ENCODE results near the gene CNGA1.

CNGA1 gene

DNA sequence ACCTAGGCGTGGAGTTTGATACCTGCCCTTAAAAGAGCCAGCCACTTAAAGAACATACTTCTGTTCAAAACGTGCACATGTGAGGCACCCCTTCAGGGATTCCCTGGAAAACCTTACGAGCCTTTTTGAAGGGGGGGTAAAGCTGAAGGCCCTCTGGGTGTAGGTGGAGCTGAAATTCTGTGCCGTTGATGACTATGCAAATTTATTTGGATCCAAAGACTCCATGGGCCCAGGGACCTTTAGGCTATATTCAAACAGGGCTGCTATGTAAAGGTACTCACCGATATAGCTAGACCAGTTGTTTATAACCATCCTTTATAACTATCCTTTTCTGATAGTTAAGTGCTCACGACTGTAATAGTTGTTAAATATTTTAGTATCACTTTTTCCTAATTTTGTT is 61.8 kb downstream of the CNGA1 start:
- ATAC-seq (ENCODE audit: low read depth) (no peak), DNase-seq (ENCODE audit: low spot score) (no peak)
- Histone ChIP-seq H3K9me3 (ENCODE audit: severe bottlenecking) (no peaks in the 10 kb centered on the region), H3K4me1 (ENCODE audit: insufficient read depth, poor library complexity, severe bottlenecking) (no peaks in the 10 kb centered on the region), H3K27me3 (ENCODE audit: insufficient read depth, poor library complexity, severe bottlenecking) (no peaks in the 10 kb centered on the region), H3K27ac (ENCODE audit: poor library complexity, severe bottlenecking) (no peak overlapping the region), H3K36me3 (ENCODE audit: low read depth) (no peaks in the 10 kb centered on the region), H3K4me3 (ENCODE audit: severe bottlenecking) (no peak overlapping the region)
- TF ChIP-seq, protein P1, sequence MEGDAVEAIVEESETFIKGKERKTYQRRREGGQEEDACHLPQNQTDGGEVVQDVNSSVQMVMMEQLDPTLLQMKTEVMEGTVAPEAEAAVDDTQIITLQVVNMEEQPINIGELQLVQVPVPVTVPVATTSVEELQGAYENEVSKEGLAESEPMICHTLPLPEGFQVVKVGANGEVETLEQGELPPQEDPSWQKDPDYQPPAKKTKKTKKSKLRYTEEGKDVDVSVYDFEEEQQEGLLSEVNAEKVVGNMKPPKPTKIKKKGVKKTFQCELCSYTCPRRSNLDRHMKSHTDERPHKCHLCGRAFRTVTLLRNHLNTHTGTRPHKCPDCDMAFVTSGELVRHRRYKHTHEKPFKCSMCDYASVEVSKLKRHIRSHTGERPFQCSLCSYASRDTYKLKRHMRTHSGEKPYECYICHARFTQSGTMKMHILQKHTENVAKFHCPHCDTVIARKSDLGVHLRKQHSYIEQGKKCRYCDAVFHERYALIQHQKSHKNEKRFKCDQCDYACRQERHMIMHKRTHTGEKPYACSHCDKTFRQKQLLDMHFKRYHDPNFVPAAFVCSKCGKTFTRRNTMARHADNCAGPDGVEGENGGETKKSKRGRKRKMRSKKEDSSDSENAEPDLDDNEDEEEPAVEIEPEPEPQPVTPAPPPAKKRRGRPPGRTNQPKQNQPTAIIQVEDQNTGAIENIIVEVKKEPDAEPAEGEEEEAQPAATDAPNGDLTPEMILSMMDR (IDR thresholded peaks at IDR 0.05; ENCODE audit: poor library complexity, severe bottlenecking): no peak

DNA sequence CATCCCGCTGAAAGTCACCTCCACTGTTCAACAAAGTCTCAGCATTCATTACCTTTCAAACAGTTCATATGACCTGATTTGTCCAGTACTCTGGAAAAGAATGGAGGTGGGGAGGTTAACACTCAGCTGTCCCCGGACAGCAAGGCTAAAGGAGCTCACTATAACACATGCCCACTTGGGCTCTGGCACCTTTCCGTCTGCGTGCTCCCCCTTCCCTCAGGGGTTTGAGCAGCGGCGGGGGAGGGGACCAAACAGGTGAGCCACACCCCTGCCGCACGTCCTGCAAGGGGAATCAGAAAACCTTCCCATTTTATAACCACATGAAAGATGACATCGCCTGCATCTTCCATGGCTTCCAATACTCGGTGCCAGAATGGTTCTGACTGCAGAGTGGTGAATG is 62.2 kb downstream of the CNGA1 start:
- no peak overlapping the region for H3K27ac ChIP-seq (ENCODE audit: poor library complexity, severe bottlenecking)
- no peaks in the 10 kb centered on the region for H3K36me3 ChIP-seq (ENCODE audit: low read depth)
- DNase-seq (ENCODE audit: low spot score) (no peak), ATAC-seq (ENCODE audit: low read depth) (no peak)
- H3K27me3 ChIP-seq (ENCODE audit: insufficient read depth, poor library complexity, severe bottlenecking): no peaks in the 10 kb centered on the region
- H3K4me3 ChIP-seq (ENCODE audit: severe bottlenecking): no peak overlapping the region
- H3K4me1 ChIP-seq (ENCODE audit: insufficient read depth, poor library complexity, severe bottlenecking): no peaks in the 10 kb centered on the region
- TF ChIP-seq, protein P1 (IDR thresholded peaks at IDR 0.05; ENCODE audit: poor library complexity, severe bottlenecking): no peak
- H3K9me3 ChIP-seq (ENCODE audit: severe bottlenecking): no peaks in the 10 kb centered on the region

DNA sequence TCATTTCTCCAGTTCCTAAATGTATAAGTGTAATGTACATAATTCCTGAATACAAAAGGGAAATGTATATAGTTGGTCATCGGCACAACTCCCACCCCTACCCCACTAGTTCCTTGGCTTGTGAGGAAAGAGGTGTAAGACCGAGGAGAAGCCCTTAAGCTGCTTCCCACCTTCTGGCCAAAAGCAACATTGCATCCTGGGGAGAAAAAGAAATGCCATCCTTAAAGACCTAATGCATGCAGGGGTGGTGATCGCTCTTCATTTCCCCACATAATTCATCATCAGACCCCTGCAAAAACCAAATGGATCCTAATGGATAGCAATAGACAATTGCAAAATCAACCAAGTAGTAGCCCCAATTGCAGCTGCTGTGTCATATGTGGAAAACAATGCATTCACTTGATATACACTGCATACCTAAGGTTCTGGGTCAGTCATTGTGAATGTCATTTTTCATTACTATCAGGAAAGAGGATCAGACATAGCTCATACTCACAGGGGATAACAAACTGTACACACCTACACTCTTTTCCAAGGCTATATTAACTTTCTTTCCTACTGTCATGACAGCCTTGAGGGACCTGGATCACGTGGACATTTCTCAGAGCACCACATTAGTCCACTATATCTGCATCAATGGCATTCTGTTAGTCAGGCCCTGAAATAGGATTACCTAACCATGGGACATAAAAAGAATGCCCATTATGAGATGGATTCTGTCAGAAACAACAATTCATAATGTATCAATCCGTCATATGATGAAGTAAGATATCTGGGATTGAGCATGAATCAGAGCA is 70.4 kb downstream of the CNGA1 start:
- no peaks in the 10 kb centered on the region for H3K27me3 ChIP-seq (ENCODE audit: insufficient read depth, poor library complexity, severe bottlenecking)
- H3K36me3 ChIP-seq (ENCODE audit: low read depth): no peaks in the 10 kb centered on the region
- no peak overlapping the region for H3K27ac ChIP-seq (ENCODE audit: poor library complexity, severe bottlenecking)
- H3K9me3 ChIP-seq (ENCODE audit: severe bottlenecking): no peaks in the 10 kb centered on the region
- H3K4me1 ChIP-seq (ENCODE audit: insufficient read depth, poor library complexity, severe bottlenecking): no peaks in the 10 kb centered on the region
- H3K4me3 ChIP-seq (ENCODE audit: severe bottlenecking): no peak overlapping the region
- TF ChIP-seq, protein P1 (IDR thresholded peaks at IDR 0.05; ENCODE audit: poor library complexity, severe bottlenecking): no peak
- no peak for DNase-seq (ENCODE audit: low spot score)
- ATAC-seq (ENCODE audit: low read depth): no peak

DNA sequence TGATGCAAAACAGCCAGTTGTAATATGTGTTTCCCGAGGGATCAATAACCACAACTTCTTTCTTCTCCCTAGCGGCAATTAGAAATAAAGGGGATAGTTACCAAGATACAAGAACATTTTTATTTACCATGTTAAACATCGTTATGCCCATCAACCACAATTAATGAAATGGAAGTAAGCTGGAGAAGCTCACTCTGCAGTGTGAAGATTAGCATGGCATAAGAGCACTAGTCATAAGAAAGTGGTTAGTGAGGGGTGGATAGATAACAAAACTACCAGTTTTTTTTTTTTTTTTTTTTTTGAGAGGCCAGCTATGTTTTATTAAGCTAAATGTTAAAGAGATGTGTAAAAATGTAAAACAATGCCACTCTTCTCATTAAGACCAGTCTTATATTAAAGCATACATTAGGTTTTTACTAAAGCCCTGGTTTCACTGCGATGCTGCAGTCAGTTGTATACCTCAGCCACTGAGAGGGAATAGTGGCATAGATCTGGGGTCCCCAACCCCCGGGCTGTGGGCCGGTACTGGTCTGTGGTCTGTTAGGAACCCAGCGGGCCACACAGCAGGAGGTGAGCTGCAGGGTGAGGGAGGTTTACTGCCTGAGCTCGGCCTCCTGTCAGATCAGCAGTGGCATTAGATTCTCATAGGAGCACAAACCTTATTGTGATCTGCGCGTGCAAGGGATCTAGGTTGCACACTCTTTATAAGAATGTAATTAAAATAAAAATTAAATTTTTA is 74.2 kb downstream of the CNGA1 start:
- DNase-seq (ENCODE audit: low spot score) (no peak), ATAC-seq (ENCODE audit: low read depth) (no peak)
- Histone ChIP-seq H3K4me3 (ENCODE audit: severe bottlenecking) (no peak overlapping the region), H3K27ac (ENCODE audit: poor library complexity, severe bottlenecking) (no peak overlapping the region), H3K4me1 (ENCODE audit: insufficient read depth, poor library complexity, severe bottlenecking) (no peaks in the 10 kb centered on the region), H3K36me3 (ENCODE audit: low read depth) (no peaks in the 10 kb centered on the region), H3K9me3 (ENCODE audit: severe bottlenecking) (no peaks in the 10 kb centered on the region), H3K27me3 (ENCODE audit: insufficient read depth, poor library complexity, severe bottlenecking) (no peaks in the 10 kb centered on the region)
- TF ChIP-seq, protein P1 (IDR thresholded peaks at IDR 0.05; ENCODE audit: poor library complexity, severe bottlenecking): no peak

DNA sequence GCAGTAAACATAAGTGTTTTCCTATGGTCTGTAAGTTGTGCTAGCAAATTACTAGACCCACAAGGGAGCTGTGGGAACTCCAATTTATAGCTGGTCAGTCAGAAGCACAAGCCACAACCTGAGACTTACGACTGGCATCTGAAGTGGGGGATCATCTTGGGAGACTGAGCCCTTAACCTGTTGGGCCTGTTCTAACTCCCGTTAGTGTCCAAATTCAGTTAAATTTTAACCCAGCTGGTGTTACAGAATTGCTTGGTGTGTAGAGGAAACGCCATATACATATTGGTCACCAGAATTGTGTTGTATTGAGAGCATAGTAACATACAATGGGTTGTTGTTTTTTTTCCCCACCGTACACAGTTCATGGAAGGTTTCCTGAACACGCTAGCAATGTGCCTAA is 77.0 kb downstream of the CNGA1 start:
- Histone ChIP-seq H3K36me3 (ENCODE audit: low read depth) (no peaks in the 10 kb centered on the region), H3K9me3 (ENCODE audit: severe bottlenecking) (no peaks in the 10 kb centered on the region), H3K4me1 (ENCODE audit: insufficient read depth, poor library complexity, severe bottlenecking) (no peaks in the 10 kb centered on the region), H3K27ac (ENCODE audit: poor library complexity, severe bottlenecking) (no peak overlapping the region), H3K4me3 (ENCODE audit: severe bottlenecking) (no peak overlapping the region), H3K27me3 (ENCODE audit: insufficient read depth, poor library complexity, severe bottlenecking) (no peaks in the 10 kb centered on the region)
- TF ChIP-seq, protein P1 (IDR thresholded peaks at IDR 0.05; ENCODE audit: poor library complexity, severe bottlenecking): no peak
- ATAC-seq (ENCODE audit: low read depth) (no peak), DNase-seq (ENCODE audit: low spot score) (no peak)
